ENCODE measurements around the gene GNPDA1. TPM values are rescaled to one million over a fixed set of nuclear protein-coding genes. Genes with fewer than 3 reads are reported as not detected.
A peak's percentile ranks its signal among the peaks of the same experiment; 100 is the strongest.

Gene GNPDA1
- total and polyA plus RNA-seq, 9 of the 15 experiments (the other 6 are each of a cell fraction or from before 2014, with no cell fraction given): 14.1 to 145 (median 52.2) TPM

- TF ChIP-seq MAFF (IDR thresholded peaks at IDR 0.05; ENCODE audit: low read length): peak; percentile 60; the same call in 1 of the 2 replicates
- TF ChIP-seq ZNF592 (IDR thresholded peaks at IDR 0.05): peak; percentile 85
- TF ChIP-seq YY1 (IDR thresholded peaks at IDR 0.05; ENCODE audit: borderline replicate concordance in 1 of 3, control insufficient read depth in 1 of 3, extremely low read depth in 1 of 3, insufficient read depth in 3 of 3, insufficient read length in 1 of 3, insufficient replicate concordance in 2 of 3, low read depth in 1 of 3, low read length in 2 of 3): peak in 1 of 3 experiments; percentile 69
- no peak for TF ChIP-seq ZNF217 (CRISPR knock-in tag; IDR thresholded peaks at IDR 0.05)
- no peak for TF ChIP-seq DMBX1 (CRISPR knock-in tag; IDR thresholded peaks at IDR 0.05; ENCODE audit: borderline replicate concordance)
- TF ChIP-seq ZC3H8 (IDR thresholded peaks at IDR 0.05): no peak
- no peak for TF ChIP-seq CGGBP1 (CRISPR knock-in tag; IDR thresholded peaks at IDR 0.05)
- no peak for TF ChIP-seq BMI1 (IDR thresholded peaks at IDR 0.05; ENCODE audit: low read length)
- TF ChIP-seq ZNF239 (CRISPR knock-in tag; IDR thresholded peaks at IDR 0.05): no peak
- peak; percentile 49; the same call in 1 of the 2 replicates for TF ChIP-seq CREB3 (tag; conservative IDR thresholded peaks at IDR 0.05; ENCODE audit: low read depth)
- TF ChIP-seq SMARCA4 (IDR thresholded peaks at IDR 0.05): peak; percentile 58; the same call in 1 of the 2 replicates
- 0 out of 2 replicates have a peak, but pooled peaks have one; percentile 16 for TF ChIP-seq SOX6 (IDR thresholded peaks at IDR 0.05)
- no peak for TF ChIP-seq MYNN (IDR thresholded peaks at IDR 0.05)
- no peak for TF ChIP-seq MYNN (CRISPR knock-in tag; IDR thresholded peaks at IDR 0.05)
- TF ChIP-seq ZNF561 (CRISPR knock-in tag; conservative IDR thresholded peaks at IDR 0.05): no peak
- no peak for TF ChIP-seq MIER1 (IDR thresholded peaks at IDR 0.05; ENCODE audit: low read depth)
- no peak for TF ChIP-seq HNRNPLL (IDR thresholded peaks at IDR 0.05; ENCODE audit: low read depth, low read length, poor library complexity, severe bottlenecking)
- TF ChIP-seq CCAR2 (IDR thresholded peaks at IDR 0.05; ENCODE audit: low read depth, low read length): no peak
- no peak for TF ChIP-seq SRSF9 (IDR thresholded peaks at IDR 0.05; ENCODE audit: borderline replicate concordance, low read depth, low read length)
- no peak for TF ChIP-seq GTF2A2 (tag; IDR thresholded peaks at IDR 0.05)
- TF ChIP-seq CTBP1 (IDR thresholded peaks at IDR 0.05; ENCODE audit: borderline replicate concordance): no peak
- TF ChIP-seq EZH2 (IDR thresholded peaks at IDR 0.05; ENCODE audit: borderline replicate concordance, low read depth, low read length): no peak
- no peak for TF ChIP-seq NCOA6 (IDR thresholded peaks at IDR 0.05)
- TF ChIP-seq ZBTB1 (CRISPR knock-in tag; IDR thresholded peaks at IDR 0.05; ENCODE audit: borderline replicate concordance, low read depth): no peak
These were observed 42.8 kb downstream of the GNPDA1 start (continued) for GRCh38 chr5:141969783-141970771.
